Large intestine (tissue), 3 donors: ENCODE data around the gene UQCRHL. TPM values are rescaled to one million over a fixed set of nuclear protein-coding genes. Genes with fewer than 3 reads are reported as not detected.

Source experiments
- DNase-seq, 2 donors: peaks; one replicate each; pipeline versions ENCODE4 v3.0.0 to v3.0.0-alpha.2; 2013
- H3K27ac ChIP-seq: one replicate; pipeline ENCODE4 v1.5.1; 2013; ENCODE audit warnings: low read length
- H3K27me3 ChIP-seq: 2 replicates; pipeline ENCODE4 v1.6.1; 2013; ENCODE audit warnings: low read length; ENCODE audit not compliant: control insufficient read depth, insufficient read depth
- H3K36me3 ChIP-seq: 2 replicates; pipeline ENCODE4 v1.6.1; 2013; ENCODE audit warnings: low read length; ENCODE audit not compliant: control insufficient read depth, insufficient read depth
- H3K4me1 ChIP-seq: one replicate; pipeline ENCODE4 v1.6.1; 2013; ENCODE audit warnings: low read length; ENCODE audit not compliant: control insufficient read depth, insufficient read depth
- H3K4me3 ChIP-seq: one replicate; pipeline ENCODE4 v1.5.1; 2013; ENCODE audit warnings: low read length
- H3K9me3 ChIP-seq: one replicate; pipeline ENCODE4 v1.6.1; 2013; ENCODE audit warnings: mild to moderate bottlenecking, low read depth, low read length, moderate library complexity; ENCODE audit not compliant: control insufficient read depth
- WGBS: methylation state at CpG from one replicate; pipeline ENCODE4 v1.1.5; 2013; ENCODE audit warnings: low lambda C conversion rate; ENCODE audit not compliant: insufficient coverage; 5-methylcytosine and 5-hydroxymethylcytosine counted together
- polyA plus RNA-seq: library from polyadenylated mRNA; unstranded; fragments of 120-200 nt; gene quantifications from one replicate; pipeline ENCODE4 v1.2.1, GENCODE V29; 2013

The UQCRHL gene
- polyA plus RNA-seq, 1 donor: 4.1 TPM

GRCh38 chr1:15797614-15798390, 9.6 kb downstream of the UQCRHL start:
- Histone ChIP-seq H3K9me3 (no peaks in the 10 kb centered on the region), H3K27me3 (no peaks in the 10 kb centered on the region), H3K4me1 (peaks cover 61% of the 10 kb centered on the region), H3K27ac (no peak overlapping the region), H3K36me3 (no peaks in the 10 kb centered on the region), H3K4me3 (no peak overlapping the region)
- DNase-seq: no peak
- WGBS: 69% methylated on average over 2 of the region's 14 CpGs

GRCh38 chr1:15796086-15796462, 11.4 kb downstream of the UQCRHL start:
- Histone ChIP-seq H3K27ac (peak overlapping the region; percentile 90), H3K4me3 (no peak overlapping the region), H3K9me3 (no peaks in the 10 kb centered on the region), H3K36me3 (no peaks in the 10 kb centered on the region), H3K4me1 (peaks cover 65% of the 10 kb centered on the region), H3K27me3 (no peaks in the 10 kb centered on the region)
- DNase-seq: no peak
- WGBS: no CpG with 5 or more reads among the region's 2 CpGs

GRCh38 chr1:15788624-15789301, 18.7 kb downstream of the UQCRHL start:
- peaks cover 26% of the 10 kb centered on the region for H3K36me3 ChIP-seq
- no peaks in the 10 kb centered on the region for H3K9me3 ChIP-seq
- H3K27ac ChIP-seq: peak overlapping the region; percentile 54
- WGBS: no CpG with 5 or more reads among the region's 13 CpGs
- no peak overlapping the region for H3K4me3 ChIP-seq
- no peaks in the 10 kb centered on the region for H3K27me3 ChIP-seq
- no peak for DNase-seq
- peaks cover 28% of the 10 kb centered on the region for H3K4me1 ChIP-seq

- Histone ChIP-seq H3K27me3 (no peaks in the 10 kb centered on the region), H3K9me3 (no peaks in the 10 kb centered on the region), H3K4me3 (no peak overlapping the region), H3K27ac (no peak overlapping the region), H3K36me3 (peaks cover 41% of the 10 kb centered on the region), H3K4me1 (peaks cover 11% of the 10 kb centered on the region)
- no peak for DNase-seq
- WGBS: no CpG with 5 or more reads among the region's 10 CpGs
Measured at GRCh38 chr1:15786581-15786980, 20.9 kb downstream of the UQCRHL start.

GRCh38 chr1:15785683-15786082, 21.8 kb downstream of the UQCRHL start:
- WGBS: no CpG with 5 or more reads among the region's 8 CpGs
- peaks cover 41% of the 10 kb centered on the region for H3K36me3 ChIP-seq

GRCh38 chr1:15777909-15778707, 29.3 kb downstream of the UQCRHL start:
- H3K4me1 ChIP-seq: peaks cover 47% of the 10 kb centered on the region
- peaks cover 57% of the 10 kb centered on the region for H3K36me3 ChIP-seq
- no peaks in the 10 kb centered on the region for H3K9me3 ChIP-seq
- no peaks in the 10 kb centered on the region for H3K27me3 ChIP-seq
- WGBS: no CpG with 5 or more reads among the region's 7 CpGs
- peak overlapping the region; percentile 9 for H3K27ac ChIP-seq
- peak in 1 of 2 donors; percentile 64 for DNase-seq
- no peak overlapping the region for H3K4me3 ChIP-seq

More at GRCh38 chr1:15785683-15786082, 21.8 kb downstream of the UQCRHL start:
- no peak for DNase-seq
- Histone ChIP-seq H3K9me3 (no peaks in the 10 kb centered on the region), H3K27me3 (no peaks in the 10 kb centered on the region), H3K4me3 (no peak overlapping the region), H3K27ac (no peak overlapping the region), H3K4me1 (peaks cover 19% of the 10 kb centered on the region)

- Histone ChIP-seq H3K4me1 (peaks cover 37% of the 10 kb centered on the region), H3K9me3 (no peaks in the 10 kb centered on the region), H3K27me3 (no peaks in the 10 kb centered on the region), H3K4me3 (no peak overlapping the region), H3K27ac (peak overlapping the region; percentile 46), H3K36me3 (peaks cover 67% of the 10 kb centered on the region)
- DNase-seq: peak in 1 of 2 donors; percentile 32
- no CpG with 5 or more reads among the region's 2 CpGs for WGBS
Measured at GRCh38 chr1:15775706-15776105, 31.7 kb downstream of the UQCRHL start.

- Histone ChIP-seq H3K4me1 (peaks cover 5% of the 10 kb centered on the region), H3K4me3 (no peak overlapping the region), H3K27ac (no peak overlapping the region), H3K9me3 (no peaks in the 10 kb centered on the region), H3K27me3 (no peaks in the 10 kb centered on the region), H3K36me3 (peaks cover 85% of the 10 kb centered on the region)
- no CpG with 5 or more reads among the region's 6 CpGs for WGBS
- no peak for DNase-seq
Measured at GRCh38 chr1:15771836-15772515, 35.5 kb downstream of the UQCRHL start.

GRCh38 chr1:15770313-15770962, 37.0 kb downstream of the UQCRHL start:
- no peak overlapping the region for H3K27ac ChIP-seq
- H3K9me3 ChIP-seq: no peaks in the 10 kb centered on the region
- WGBS: 100% methylated on average over 1 of the region's 14 CpGs
- H3K27me3 ChIP-seq: no peaks in the 10 kb centered on the region
- no peak overlapping the region for H3K4me3 ChIP-seq
- peak in 1 of 2 donors; percentile 1 for DNase-seq
- peaks cover 1% of the 10 kb centered on the region for H3K4me1 ChIP-seq
- peaks cover 85% of the 10 kb centered on the region for H3K36me3 ChIP-seq
